Stimulated activated CD8-positive, alpha-beta memory T cell treated with anti-CD3 and anti-CD28 coated beads, Interleukin-4, amount 100 ng/mL, for 4 hours (primary cell): ENCODE data around the gene ATP8B4.
"Not testable (repeated sequence)": the region's sequence is repeated elsewhere in the genome, so short reads cannot be mapped to it uniquely, and the experiment has no call there.

ENCODE experiments used
- DNase-seq, 2 donors: peaks; one replicate each; pipeline ENCODE4 v3.0.0-alpha.2; 2020; ENCODE audit warnings: low read depth in 2 of 2, low spot score in 1 of 2

The ATP8B4 gene

GRCh38 chr15:50110285-50110684 lies 8.7 kb downstream of the ATP8B4 start:
- DNase-seq, result no peak

DNA sequence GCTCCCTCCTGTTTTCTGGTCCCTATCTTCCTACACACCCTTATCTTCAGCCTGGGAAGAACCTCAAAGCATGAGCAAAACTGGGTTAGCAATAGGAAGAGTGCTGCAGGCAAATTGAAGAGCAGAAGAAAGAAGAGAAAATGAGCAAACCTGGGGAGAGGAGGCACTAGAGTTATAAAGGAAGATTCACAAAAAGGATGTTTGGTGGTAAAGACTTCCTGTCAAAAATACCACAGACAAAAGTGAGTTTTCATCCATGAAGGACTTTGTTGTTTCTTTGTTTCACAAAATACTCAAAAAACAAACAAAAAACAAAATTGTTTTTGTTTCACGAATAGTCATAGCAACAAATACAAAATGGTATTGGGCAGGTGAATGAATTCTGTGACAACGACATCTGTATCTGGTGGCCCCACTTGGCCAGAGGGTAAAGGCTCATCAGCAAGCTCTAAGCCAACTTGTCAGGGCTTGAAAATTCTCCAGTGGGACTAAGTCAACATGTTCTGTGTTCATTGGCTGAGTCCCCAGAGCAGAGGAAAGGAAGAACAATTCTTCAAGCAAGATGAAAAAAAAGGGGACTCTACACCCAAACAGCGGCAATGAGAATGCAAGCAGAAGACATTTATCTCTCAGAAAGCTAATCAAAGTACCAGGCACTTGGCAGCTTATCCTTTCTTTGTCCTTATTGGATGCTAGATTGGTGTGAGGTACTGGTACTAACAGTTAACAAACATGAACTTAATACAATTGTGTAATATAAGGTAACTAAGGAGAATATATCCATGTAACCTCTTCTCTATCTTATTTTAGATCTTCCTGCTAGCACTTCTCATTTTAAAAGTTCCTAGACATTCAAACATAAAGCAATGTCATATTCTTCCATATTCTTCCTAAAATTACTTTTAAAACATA lies 9.7 kb downstream of the ATP8B4 start:
- DNase-seq, result no peak

DNA sequence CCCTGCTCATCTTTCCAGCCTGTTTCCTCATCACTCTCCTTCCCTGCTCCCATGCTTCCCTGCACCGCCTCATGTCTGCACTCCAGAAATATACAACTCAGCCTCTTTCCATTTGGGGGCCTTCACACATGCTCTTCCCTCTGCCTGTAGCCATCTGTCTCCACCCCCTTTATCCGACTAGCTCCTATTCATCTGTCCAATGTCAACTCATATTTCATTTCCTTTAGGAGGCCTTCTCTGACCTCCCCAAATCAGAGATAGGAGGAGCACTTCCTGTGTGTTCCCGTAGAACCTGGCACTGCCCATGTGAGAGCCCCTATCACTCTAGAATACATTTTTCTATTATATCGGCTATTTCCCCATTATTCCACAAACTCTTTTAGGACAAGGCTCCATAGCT lies 10.6 kb downstream of the ATP8B4 start:
- DNase-seq, result no peak

- no peak for DNase-seq
Measured at GRCh38 chr15:50107591-50108408, 11.2 kb downstream of the ATP8B4 start.

- DNase-seq, result no peak
Measured at GRCh38 chr15:50107157-50107556, 11.9 kb downstream of the ATP8B4 start.

DNA sequence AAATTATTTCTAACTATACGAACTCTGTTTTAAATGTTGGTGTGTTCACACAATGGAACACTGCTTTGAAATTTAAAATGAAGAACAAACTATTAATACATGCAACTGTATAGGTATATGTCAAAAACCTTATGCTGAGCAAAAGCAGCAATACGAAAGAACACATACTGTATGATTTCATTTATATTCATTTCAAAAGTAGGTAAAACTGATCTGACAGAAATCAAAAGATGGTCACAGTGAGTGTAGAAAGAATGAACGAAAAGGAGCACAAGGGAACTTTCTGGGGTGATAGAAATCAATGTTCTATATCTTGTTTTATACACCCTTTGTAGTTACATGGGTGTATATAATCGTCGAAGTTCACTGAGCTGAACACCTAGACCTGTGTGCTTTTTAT lies 12.6 kb downstream of the ATP8B4 start:
- no peak for DNase-seq

- no peak for DNase-seq
Measured at GRCh38 chr15:50100486-50100885, 18.5 kb downstream of the ATP8B4 start.

- no peak for DNase-seq
Measured at GRCh38 chr15:50098545-50098944, 20.5 kb downstream of the ATP8B4 start.

GRCh38 chr15:50095938-50096821 lies 22.9 kb downstream of the ATP8B4 start:
- DNase-seq, result no peak

DNA sequence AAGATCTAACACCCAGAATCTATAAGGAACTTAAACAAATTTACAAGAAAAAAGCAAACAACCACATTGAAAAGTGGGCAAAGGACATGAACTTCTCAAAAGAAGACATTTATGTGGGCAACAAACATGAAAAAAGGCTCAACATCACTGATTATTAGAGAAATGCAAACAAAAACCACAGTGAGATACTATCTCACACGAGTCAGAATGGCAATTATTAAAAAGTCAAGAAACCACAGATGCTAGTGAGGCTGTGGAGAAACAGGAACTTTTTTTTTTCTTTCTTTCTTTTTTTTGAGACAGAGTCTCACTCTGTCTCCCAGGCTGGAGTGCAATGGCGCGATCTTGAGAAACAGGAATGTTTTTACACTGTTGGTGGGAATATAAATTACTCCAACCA lies 29.6 kb downstream of the ATP8B4 start:
- DNase-seq, result not testable (repeated sequence)

DNA sequence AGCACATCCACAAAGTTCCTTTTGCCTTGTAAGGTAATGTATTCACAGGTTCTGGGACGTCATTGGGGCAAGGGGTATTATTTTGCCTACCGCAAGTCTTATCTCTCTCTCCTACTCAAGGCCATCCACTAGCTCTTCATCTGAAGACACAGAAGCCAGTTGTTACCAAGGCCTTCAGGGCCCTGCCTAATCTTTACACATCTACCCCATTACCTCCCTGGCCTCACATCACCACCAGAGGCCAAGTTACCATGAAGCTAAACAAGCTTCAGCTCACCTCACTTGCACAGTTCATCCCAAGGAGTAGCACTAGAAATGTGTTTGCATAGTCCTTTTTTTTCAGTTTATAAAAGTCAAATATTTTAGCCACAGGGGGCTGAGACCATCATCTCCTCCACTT lies 34.1 kb downstream of the ATP8B4 start:
- no peak for DNase-seq

GRCh38 chr15:50083424-50084025 lies 35.5 kb downstream of the ATP8B4 start:
- no peak for DNase-seq

- no peak for DNase-seq
Measured at GRCh38 chr15:50082066-50082465, 37.0 kb downstream of the ATP8B4 start.

DNA sequence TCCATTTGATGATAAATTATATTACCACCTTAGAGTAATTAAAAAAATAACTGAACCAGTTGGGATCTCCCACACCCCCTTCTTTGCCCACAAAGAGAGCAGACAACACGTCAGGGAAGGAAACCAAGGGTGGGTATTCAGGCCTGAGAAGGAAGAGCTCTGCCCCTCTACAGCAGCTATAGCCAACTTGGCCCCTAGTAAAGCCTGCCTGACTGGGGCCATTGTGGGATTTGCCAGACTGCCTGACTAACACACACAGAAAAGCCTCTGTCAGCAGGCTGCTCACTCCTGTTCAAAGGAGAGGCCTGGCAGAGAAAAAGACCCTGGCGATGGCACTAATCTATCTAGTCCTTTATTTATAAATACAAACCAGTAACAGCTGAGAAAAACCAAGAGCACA lies 41.4 kb downstream of the ATP8B4 start:
- DNase-seq, result no peak

DNA sequence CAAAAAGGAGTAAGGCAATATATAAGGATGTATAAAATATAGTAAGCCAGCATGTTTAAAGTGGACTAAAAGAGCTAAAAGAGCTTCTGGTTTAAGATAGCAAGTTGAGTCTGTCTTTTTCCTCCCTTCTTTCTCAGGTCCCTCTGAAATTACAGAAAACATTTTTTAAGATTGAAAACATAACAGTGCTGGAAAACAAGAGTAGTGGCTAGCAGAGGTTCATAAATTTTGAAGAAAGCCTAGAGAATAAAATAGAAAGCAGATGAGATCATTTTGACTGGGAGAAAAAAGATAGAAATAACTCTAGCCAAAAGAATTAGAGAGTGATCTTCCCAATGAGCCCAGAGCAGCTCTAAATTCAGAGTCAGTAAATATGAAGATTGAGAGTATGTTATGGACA lies 41.9 kb downstream of the ATP8B4 start:
- no peak for DNase-seq

- no peak for DNase-seq
Measured at GRCh38 chr15:50075319-50075718, 43.7 kb downstream of the ATP8B4 start.

DNA sequence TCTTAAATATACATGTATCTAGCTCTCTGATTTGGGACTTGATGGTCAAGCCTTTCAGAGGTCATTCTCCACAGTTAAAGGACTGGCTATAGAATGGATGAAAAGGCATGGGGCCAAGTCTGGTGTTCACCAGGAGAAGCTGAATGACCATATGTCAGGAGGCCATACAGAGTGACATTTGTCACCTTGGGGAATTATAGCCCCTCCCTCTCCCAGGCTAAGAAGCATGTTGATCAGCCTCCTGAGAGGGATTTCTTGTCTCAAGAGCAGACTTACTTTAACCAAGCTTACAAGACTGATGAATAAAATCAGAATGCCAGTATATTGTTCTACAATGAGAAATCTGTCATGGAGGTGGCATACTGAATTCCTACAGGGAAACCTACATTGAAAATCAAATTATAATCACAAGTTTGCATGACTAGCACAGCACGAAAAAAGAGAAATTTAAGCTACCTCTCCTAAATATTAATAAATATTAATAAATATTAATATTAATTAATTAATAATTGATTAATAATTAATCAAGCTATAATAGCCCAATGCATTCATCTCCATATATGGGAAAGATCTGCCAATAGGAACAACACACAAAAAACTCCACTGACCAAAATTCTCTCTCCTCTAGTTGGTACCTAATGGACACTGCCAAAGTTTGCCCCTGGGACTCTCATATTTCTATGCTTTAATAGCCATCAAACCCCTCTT lies 47.3 kb downstream of the ATP8B4 start:
- DNase-seq, result no peak

- no peak for DNase-seq
Measured at GRCh38 chr15:50068016-50068415, 51.0 kb downstream of the ATP8B4 start.

GRCh38 chr15:50067254-50067653 lies 51.8 kb downstream of the ATP8B4 start:
- DNase-seq, result no peak

DNA sequence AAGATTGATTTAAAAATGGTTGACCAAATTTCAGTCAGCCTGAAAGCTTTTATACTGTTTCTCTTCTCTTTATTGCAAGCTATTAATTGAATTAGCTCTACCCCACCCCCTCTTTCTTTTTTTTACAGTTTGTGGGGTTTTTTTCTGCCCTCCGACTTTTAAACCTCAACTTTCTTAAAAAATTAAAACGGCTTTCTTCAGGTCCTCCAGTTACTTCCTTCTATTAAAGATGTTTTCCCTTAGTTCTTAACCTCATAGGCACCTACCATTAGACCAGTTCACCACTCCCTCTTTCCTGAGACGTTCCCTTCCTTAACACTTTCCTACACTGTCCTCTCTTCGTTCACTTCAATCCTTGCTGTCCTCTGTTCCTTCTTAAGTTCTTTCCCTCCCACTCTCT lies 52.4 kb downstream of the ATP8B4 start:
- DNase-seq, result no peak
